Measurements from ENCODE around the gene TRAF7.

DNA sequence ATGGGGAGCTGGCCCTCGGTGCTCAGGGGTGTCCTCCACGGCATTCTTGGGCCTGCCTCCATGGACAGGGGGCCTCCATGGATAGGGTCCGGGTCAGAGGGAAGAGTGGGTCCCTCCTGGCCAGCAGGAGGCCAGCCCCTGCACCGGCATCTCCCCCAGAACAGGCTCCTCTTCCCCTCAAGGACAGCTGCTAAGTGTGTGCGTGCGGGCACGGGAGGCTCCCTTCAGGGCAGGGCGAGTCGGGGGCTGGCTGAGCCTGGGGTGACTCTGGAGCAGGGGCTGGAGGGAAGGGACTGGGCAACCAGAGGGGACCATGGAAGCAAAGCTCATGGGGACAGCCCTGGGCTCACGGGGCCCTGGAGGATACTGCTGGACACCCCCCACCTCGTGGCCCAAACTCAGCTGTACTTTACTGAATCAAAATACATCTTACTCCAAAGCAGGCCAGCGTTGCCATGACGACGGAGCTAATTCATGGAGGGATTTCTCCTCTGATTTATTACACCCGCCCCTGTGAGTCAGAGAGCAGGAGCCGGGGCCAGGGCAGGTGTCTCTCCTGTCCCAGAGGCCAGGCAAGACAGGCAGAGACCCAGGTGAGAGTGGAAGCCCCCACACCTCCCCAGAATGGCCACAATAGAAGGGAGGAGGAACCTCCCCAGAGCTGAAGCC lies 38.7 kb downstream of the TRAF7 start:
- TF ChIP-seq, protein P1, sequence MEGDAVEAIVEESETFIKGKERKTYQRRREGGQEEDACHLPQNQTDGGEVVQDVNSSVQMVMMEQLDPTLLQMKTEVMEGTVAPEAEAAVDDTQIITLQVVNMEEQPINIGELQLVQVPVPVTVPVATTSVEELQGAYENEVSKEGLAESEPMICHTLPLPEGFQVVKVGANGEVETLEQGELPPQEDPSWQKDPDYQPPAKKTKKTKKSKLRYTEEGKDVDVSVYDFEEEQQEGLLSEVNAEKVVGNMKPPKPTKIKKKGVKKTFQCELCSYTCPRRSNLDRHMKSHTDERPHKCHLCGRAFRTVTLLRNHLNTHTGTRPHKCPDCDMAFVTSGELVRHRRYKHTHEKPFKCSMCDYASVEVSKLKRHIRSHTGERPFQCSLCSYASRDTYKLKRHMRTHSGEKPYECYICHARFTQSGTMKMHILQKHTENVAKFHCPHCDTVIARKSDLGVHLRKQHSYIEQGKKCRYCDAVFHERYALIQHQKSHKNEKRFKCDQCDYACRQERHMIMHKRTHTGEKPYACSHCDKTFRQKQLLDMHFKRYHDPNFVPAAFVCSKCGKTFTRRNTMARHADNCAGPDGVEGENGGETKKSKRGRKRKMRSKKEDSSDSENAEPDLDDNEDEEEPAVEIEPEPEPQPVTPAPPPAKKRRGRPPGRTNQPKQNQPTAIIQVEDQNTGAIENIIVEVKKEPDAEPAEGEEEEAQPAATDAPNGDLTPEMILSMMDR (conservative IDR thresholded peaks at IDR 0.05; ENCODE audit: low read length) = no peak
- no peak for TF ChIP-seq EZH2phosphoT487 (IDR thresholded peaks at IDR 0.05; ENCODE audit: borderline replicate concordance)
